ENCODE data around the gene SAMD13. TPM values are rescaled to one million over a fixed set of nuclear protein-coding genes. Genes with fewer than 3 reads are reported as not detected.
A peak's percentile ranks its signal among the peaks of the same experiment; 100 is the strongest.

Gene SAMD13
- total RNA-seq, 1 donor from 2014 or later, result not detected

GRCh38 chr1:84303314-84303830 lies 1.9 kb downstream of the SAMD13 start:
- Histone ChIP-seq H3K4me1 (peaks cover 20% of the 10 kb centered on the region), H3K27me3 (no peaks in the 10 kb centered on the region), H3K9me3 (no peaks in the 10 kb centered on the region), H3K27ac (no peak overlapping the region), H3K36me3 (no peaks in the 10 kb centered on the region), H3K4me3 (peak overlapping the region; percentile 15 to 23)
- no peak for DNase-seq (ENCODE audit: extremely low spot score in 2 of 2)
- no peak for TF ChIP-seq POLR2A (IDR thresholded peaks at IDR 0.05)
- TF ChIP-seq POLR2AphosphoS5 (IDR thresholded peaks at IDR 0.05; ENCODE audit: insufficient read depth in 1 of 2, low read depth in 1 of 2), result no peak
- TF ChIP-seq, protein P1, sequence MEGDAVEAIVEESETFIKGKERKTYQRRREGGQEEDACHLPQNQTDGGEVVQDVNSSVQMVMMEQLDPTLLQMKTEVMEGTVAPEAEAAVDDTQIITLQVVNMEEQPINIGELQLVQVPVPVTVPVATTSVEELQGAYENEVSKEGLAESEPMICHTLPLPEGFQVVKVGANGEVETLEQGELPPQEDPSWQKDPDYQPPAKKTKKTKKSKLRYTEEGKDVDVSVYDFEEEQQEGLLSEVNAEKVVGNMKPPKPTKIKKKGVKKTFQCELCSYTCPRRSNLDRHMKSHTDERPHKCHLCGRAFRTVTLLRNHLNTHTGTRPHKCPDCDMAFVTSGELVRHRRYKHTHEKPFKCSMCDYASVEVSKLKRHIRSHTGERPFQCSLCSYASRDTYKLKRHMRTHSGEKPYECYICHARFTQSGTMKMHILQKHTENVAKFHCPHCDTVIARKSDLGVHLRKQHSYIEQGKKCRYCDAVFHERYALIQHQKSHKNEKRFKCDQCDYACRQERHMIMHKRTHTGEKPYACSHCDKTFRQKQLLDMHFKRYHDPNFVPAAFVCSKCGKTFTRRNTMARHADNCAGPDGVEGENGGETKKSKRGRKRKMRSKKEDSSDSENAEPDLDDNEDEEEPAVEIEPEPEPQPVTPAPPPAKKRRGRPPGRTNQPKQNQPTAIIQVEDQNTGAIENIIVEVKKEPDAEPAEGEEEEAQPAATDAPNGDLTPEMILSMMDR (IDR thresholded peaks at IDR 0.05), result no peak
- intact Hi-C loops (cut with DNase I), result no loop called here

- Histone ChIP-seq H3K27me3 (no peaks in the 10 kb centered on the region), H3K36me3 (no peaks in the 10 kb centered on the region), H3K4me1 (peaks cover 10% of the 10 kb centered on the region), H3K27ac (no peak overlapping the region), H3K9me3 (no peaks in the 10 kb centered on the region), H3K4me3 (no peak overlapping the region)
- TF ChIP-seq POLR2AphosphoS5 (IDR thresholded peaks at IDR 0.05; ENCODE audit: insufficient read depth in 1 of 2, low read depth in 1 of 2) (no peak), POLR2A (IDR thresholded peaks at IDR 0.05) (no peak)
- TF ChIP-seq, protein P1 (IDR thresholded peaks at IDR 0.05), result no peak
- DNase-seq (ENCODE audit: extremely low spot score in 2 of 2), result no peak
- intact Hi-C loops (cut with DNase I), result no loop called here
Measured at GRCh38 chr1:84307398-84307797, 5.9 kb downstream of the SAMD13 start.

- no peaks in the 10 kb centered on the region for H3K9me3 ChIP-seq
- no peak overlapping the region for H3K4me3 ChIP-seq
- H3K36me3 ChIP-seq, result no peaks in the 10 kb centered on the region
- TF ChIP-seq POLR2A (IDR thresholded peaks at IDR 0.05), result no peak
- no peaks in the 10 kb centered on the region for H3K4me1 ChIP-seq
- DNase-seq (ENCODE audit: extremely low spot score in 2 of 2), result no peak
- H3K27ac ChIP-seq, result no peak overlapping the region
- intact Hi-C loops (cut with DNase I), result no loop called here
- no peaks in the 10 kb centered on the region for H3K27me3 ChIP-seq
Measured at GRCh38 chr1:84311296-84311695, 9.8 kb downstream of the SAMD13 start.

- Histone ChIP-seq H3K9me3 (no peaks in the 10 kb centered on the region), H3K4me1 (no peaks in the 10 kb centered on the region), H3K27me3 (no peaks in the 10 kb centered on the region), H3K27ac (no peak overlapping the region), H3K4me3 (no peak overlapping the region), H3K36me3 (no peaks in the 10 kb centered on the region)
- intact Hi-C loops (cut with DNase I), result no loop called here
- TF ChIP-seq POLR2AphosphoS5 (IDR thresholded peaks at IDR 0.05; ENCODE audit: insufficient read depth in 1 of 2, low read depth in 1 of 2), result no peak
- TF ChIP-seq, protein P1 (IDR thresholded peaks at IDR 0.05), result no peak
- TF ChIP-seq POLR2A (IDR thresholded peaks at IDR 0.05), result no peak
- no peak for DNase-seq (ENCODE audit: extremely low spot score in 2 of 2)
Measured at GRCh38 chr1:84319662-84320061, 18.2 kb downstream of the SAMD13 start.

DNA sequence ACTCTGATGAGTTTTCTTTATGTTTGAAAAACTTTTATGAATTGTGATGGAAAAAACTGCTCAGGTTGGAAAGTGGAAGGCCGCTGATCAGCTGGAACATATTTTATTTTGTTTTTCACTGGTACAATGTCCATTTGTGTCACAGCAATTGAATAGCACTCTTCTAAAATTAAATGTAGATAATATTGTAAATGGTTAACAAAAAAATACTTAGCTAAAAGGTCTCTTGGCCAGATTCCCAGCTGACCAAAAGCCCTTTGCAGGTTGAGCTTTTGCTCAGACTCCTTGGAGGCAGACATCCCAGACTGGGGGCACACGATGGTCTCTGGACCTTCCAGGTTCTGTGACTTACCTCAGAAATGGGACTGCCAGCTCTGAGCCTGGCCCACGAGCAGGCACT lies 26.3 kb downstream of the SAMD13 start:
- intact Hi-C loops (cut with DNase I), result no loop called here
- Histone ChIP-seq H3K9me3 (no peaks in the 10 kb centered on the region), H3K36me3 (no peaks in the 10 kb centered on the region), H3K27ac (no peak overlapping the region), H3K27me3 (no peaks in the 10 kb centered on the region), H3K4me3 (no peak overlapping the region), H3K4me1 (no peaks in the 10 kb centered on the region)
- TF ChIP-seq POLR2AphosphoS5 (IDR thresholded peaks at IDR 0.05; ENCODE audit: insufficient read depth in 1 of 2, low read depth in 1 of 2), result no peak
- no peak for TF ChIP-seq POLR2A (IDR thresholded peaks at IDR 0.05)
- TF ChIP-seq, protein P1 (IDR thresholded peaks at IDR 0.05), result no peak
- no peak for DNase-seq (ENCODE audit: extremely low spot score in 2 of 2)

Measured in vagina (tissue), 2 donors.